ENCODE measurements around the gene FLG. TPM values are rescaled to one million over a fixed set of nuclear protein-coding genes. Genes with fewer than 3 reads are reported as not detected.
"Not testable (repeated sequence)": the region's sequence is repeated elsewhere in the genome, so short reads cannot be mapped to it uniquely, and the experiment has no call there.

FLG gene
- total and polyA plus RNA-seq, 8 donors = under 0.01 to 2.7 (median 0.05) TPM; not detected in 5

- H3K36me3 ChIP-seq = no peaks in the 10 kb centered on the region
- TF ChIP-seq POLR2A (IDR thresholded peaks at IDR 0.05) = no peak
- TF ChIP-seq POLR2AphosphoS5 (IDR thresholded peaks at IDR 0.05) = no peak
- no peak for TF ChIP-seq EP300 (IDR thresholded peaks at IDR 0.05)
- no peak for TF ChIP-seq CTCF (IDR thresholded peaks at IDR 0.05)
- H3K27ac ChIP-seq = no peak overlapping the region
- no peak overlapping the region for H3K4me3 ChIP-seq
- intact Hi-C loops (cut with DNase I; ENCODE audit: low total_unique reads) = no loop called here
- no peaks in the 10 kb centered on the region for H3K27me3 ChIP-seq
- H3K9me3 ChIP-seq = no peaks in the 10 kb centered on the region
- no peaks in the 10 kb centered on the region for H3K4me1 ChIP-seq
- DNase-seq = no peak
- 60 to 88% (median 70%) methylated on average over 1 of the region's 1 CpG for WGBS, 5 donors
These were observed 3.9 kb upstream of the FLG start for GRCh38 chr1:152328801-152329391.

GRCh38 chr1:152313970-152314369 lies 11.1 kb downstream of the FLG start:
- Histone ChIP-seq H3K4me3 (no peak overlapping the region), H3K36me3 (peaks cover 0 to 12% (median 2%) of the 10 kb centered on the region in 4 donors), H3K27ac (no peak overlapping the region), H3K4me1 (no peaks in the 10 kb centered on the region), H3K9me3 (peaks cover 0 to 43% (median 15%) of the 10 kb centered on the region in 4 donors), H3K27me3 (no peaks in the 10 kb centered on the region)
- no peak for TF ChIP-seq POLR2A (IDR thresholded peaks at IDR 0.05)
- no peak for TF ChIP-seq CTCF (IDR thresholded peaks at IDR 0.05)
- TF ChIP-seq EP300 (IDR thresholded peaks at IDR 0.05) = no peak
- no peak for TF ChIP-seq POLR2AphosphoS5 (IDR thresholded peaks at IDR 0.05)
- 79 to 89% (median 82%) methylated on average over 1 of the region's 1 CpG for WGBS, 5 donors
- intact Hi-C loops (cut with DNase I; ENCODE audit: low total_unique reads) = no loop called here
- no peak for DNase-seq

DNA sequence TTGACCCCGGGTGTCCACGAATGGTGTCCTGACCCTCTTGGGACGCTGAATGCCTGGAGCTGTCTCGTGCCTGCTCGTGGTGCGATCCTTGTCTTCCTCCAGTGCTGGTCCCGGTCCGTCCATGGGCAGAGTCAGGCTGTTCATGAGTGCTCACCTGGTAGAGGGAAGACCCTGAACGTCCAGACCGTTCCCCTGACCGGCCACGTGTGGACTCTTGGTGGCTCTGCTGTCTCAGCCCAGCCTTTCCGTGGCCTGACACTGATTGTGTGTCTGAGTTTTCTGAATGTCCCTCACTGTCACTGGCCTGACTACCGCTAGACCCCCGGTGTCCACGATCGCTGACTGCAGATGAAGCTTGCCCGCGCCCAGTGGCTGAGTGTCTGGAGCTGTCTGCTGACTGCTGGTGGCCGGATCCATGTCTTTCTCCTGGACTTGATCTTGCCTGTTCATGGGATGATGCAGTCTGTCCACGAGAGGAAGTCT lies 11.7 kb downstream of the FLG start:
- H3K9me3 ChIP-seq = peaks cover 0 to 49% (median 20%) of the 10 kb centered on the region in 4 donors
- 91 to 96% (median 93%) methylated on average over 13 to 21 of the region's 21 CpGs for WGBS, 5 donors
- no peak for DNase-seq
- no peaks in the 10 kb centered on the region for H3K4me1 ChIP-seq
- intact Hi-C loops (cut with DNase I; ENCODE audit: low total_unique reads) = no loop called here
- no peak for TF ChIP-seq EP300 (IDR thresholded peaks at IDR 0.05)
- no peak for TF ChIP-seq POLR2A (IDR thresholded peaks at IDR 0.05)
- no peak for TF ChIP-seq CTCF (IDR thresholded peaks at IDR 0.05)
- TF ChIP-seq POLR2AphosphoS5 (IDR thresholded peaks at IDR 0.05) = no peak
- peaks cover 0 to 17% (median 2%) of the 10 kb centered on the region in 4 donors for H3K36me3 ChIP-seq
- no peaks in the 10 kb centered on the region for H3K27me3 ChIP-seq
- H3K4me3 ChIP-seq = no peak overlapping the region
- H3K27ac ChIP-seq = no peak overlapping the region

GRCh38 chr1:152312169-152312568 lies 12.9 kb downstream of the FLG start:
- 90 to 98% (median 91%) methylated on average over 10 to 13 of the region's 13 CpGs for WGBS, 5 donors
- H3K27me3 ChIP-seq; H3K4me1 ChIP-seq; DNase-seq; H3K4me3 ChIP-seq; H3K27ac ChIP-seq; intact Hi-C loops (cut with DNase I; ENCODE audit: low total_unique reads): not testable (repeated sequence)
- H3K9me3 ChIP-seq = peaks cover 0 to 55% (median 22%) of the 10 kb centered on the region in 4 donors
- peaks cover 0 to 18% (median 2%) of the 10 kb centered on the region in 4 donors for H3K36me3 ChIP-seq

- DNase-seq = no peak
- intact Hi-C loops (cut with DNase I; ENCODE audit: low total_unique reads) = no loop called here
- no peak overlapping the region for H3K27ac ChIP-seq
- H3K9me3 ChIP-seq = peaks cover 0 to 57% (median 22%) of the 10 kb centered on the region in 4 donors
- no peaks in the 10 kb centered on the region for H3K4me1 ChIP-seq
- H3K4me3 ChIP-seq = no peak overlapping the region
- TF ChIP-seq POLR2A (IDR thresholded peaks at IDR 0.05) (no peak), POLR2AphosphoS5 (IDR thresholded peaks at IDR 0.05) (no peak), EP300 (IDR thresholded peaks at IDR 0.05) (no peak), CTCF (IDR thresholded peaks at IDR 0.05) (no peak)
- H3K36me3 ChIP-seq = peaks cover 0 to 18% (median 2%) of the 10 kb centered on the region in 4 donors
- H3K27me3 ChIP-seq = no peaks in the 10 kb centered on the region
- 91 to 97% (median 94%) methylated on average over 9 of the region's 9 CpGs for WGBS, 5 donors
These were observed 15.1 kb downstream of the FLG start for GRCh38 chr1:152309955-152310354.

DNA sequence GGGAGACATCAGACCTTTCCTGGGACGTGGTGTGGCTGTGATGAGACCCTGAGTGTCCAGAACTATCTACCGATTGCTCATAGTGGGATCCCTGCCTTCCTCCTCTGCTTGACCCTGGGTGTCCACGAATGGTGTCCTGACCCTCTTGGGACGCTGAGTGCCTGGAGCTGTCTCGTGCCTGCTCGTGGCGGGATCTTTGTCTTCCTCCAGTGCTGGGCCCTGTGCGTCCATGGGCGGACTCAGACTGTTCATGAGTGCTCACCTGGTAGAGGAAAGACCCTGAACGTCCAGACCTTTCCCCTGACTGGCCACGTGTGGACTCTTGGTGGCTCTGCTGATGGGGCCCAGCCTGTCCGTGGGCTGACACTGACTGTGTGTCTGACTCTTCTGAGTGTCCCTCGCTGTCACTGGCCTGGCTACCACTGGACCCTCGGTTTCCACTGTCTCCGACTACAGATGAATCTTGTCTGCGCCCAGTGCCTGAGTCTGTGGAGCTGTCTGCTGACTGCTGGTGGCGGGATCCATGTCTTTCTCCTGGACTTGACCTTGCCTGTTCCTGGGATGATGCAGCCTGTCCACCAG lies 15.6 kb downstream of the FLG start:
- Histone ChIP-seq H3K36me3 (peaks cover 0 to 18% (median 2%) of the 10 kb centered on the region in 4 donors), H3K9me3 (peaks cover 0 to 57% (median 22%) of the 10 kb centered on the region in 4 donors)
- H3K27me3 ChIP-seq; H3K27ac ChIP-seq; H3K4me1 ChIP-seq; H3K4me3 ChIP-seq; DNase-seq; intact Hi-C loops (cut with DNase I; ENCODE audit: low total_unique reads): not testable (repeated sequence)
- WGBS, 5 donors = 73 to 95% (median 82%) methylated on average over 3 to 17 of the region's 17 CpGs

GRCh38 chr1:152308758-152309157 lies 16.3 kb downstream of the FLG start:
- H3K9me3 ChIP-seq = peaks cover 0 to 56% (median 22%) of the 10 kb centered on the region in 4 donors
- H3K4me1 ChIP-seq; intact Hi-C loops (cut with DNase I; ENCODE audit: low total_unique reads); H3K27me3 ChIP-seq; H3K4me3 ChIP-seq; H3K27ac ChIP-seq; DNase-seq: not testable (repeated sequence)
- 63 to 93% (median 83%) methylated on average over 6 to 7 of the region's 7 CpGs for WGBS, 5 donors
- H3K36me3 ChIP-seq = peaks cover 0 to 18% (median 2%) of the 10 kb centered on the region in 4 donors
